Skin epidermis (tissue), 12 donors: ENCODE data around the gene KCNN1.
"Not testable (repeated sequence)": the region's sequence is repeated elsewhere in the genome, so short reads cannot be mapped to it uniquely, and the experiment has no call there.

ENCODE experiments used
- H3K27ac ChIP-seq, 21 experiments: fragments of 200-600 bp; sonication (generic) in 11 of 21; one replicate each; pipeline ENCODE4 v1.5.0; 2020; ENCODE audit warnings: mild to moderate bottlenecking in 3 of 21, inconsistent platforms in 2 of 21, moderate library complexity in 2 of 21
- H3K4me3 ChIP-seq, 7 experiments: fragments of 200-600 bp; sonication (generic) in 2 of 7; one replicate each; pipeline ENCODE4 v1.5.0; 2020; ENCODE audit warnings: inconsistent platforms in 2 of 7, mild to moderate bottlenecking in 2 of 7, moderate library complexity in 1 of 7

KCNN1 gene

DNA sequence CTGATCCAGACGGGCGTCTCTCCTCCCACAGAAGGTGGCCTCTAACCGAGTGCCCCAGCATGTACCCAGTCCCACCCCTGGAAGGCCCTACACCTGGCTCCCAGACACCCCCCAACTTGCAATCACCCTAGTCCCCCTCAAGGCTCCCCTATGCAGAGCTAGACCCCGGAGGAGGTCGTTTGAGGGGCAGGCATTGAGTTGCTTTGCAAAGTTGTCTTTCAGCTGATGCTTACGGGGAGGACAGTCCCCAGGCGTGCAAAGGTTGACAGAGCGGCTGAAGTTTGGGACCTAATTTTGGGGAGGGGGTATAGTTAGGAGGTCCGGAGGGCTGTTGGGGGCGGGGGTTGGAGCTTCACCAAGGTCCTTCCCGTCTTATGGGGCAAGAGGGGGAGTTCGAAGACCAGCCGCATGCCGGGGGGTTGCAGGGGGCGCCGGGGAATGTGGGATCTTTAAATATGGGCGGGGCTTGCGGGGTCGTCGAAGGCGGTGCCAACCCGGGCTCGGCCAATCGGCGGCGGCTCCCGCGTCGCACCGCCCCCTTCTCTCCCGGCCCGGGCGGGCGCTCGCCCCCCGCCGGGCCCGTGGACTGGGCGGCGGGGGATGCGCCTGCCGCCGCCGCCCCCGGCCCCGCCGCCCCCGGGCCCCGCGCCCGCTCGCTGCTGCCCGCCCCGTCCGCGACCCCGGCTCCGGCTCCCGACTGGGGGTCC is at the start of gene KCNN1:
KCNN1 (plus strand) TSS at position 558 of the 707 bp plus-strand sequence. CDS start 6,782 bp downstream, outside the sequence.
- Histone ChIP-seq H3K27ac (no peak within 1 kb of the TSS), H3K4me3 (peak within 1 kb of the TSS in 1 of 7 experiments; percentile 17)

DNA sequence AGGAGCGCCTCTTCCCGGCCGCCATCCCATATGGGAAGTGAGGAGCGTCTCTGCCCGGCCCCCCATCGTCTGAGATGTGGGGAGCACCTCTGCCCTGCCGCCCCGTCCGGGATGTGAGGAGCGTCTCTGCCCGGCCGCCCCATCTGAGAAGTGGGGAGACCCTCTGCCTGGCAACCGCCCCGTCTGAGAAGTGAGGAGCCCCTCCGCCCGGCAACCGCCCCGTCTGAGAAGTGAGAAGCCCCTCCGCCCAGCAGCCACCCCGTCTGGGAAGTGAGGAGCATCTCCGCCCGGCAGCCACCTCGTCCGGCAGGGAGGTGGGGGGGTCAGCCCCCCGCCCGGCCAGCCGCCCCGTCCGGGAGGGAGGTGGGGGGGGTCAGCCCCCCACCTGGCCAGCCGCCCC is 48.8 kb upstream of the KCNN1 start:
- not testable (repeated sequence) for H3K27ac ChIP-seq, H3K4me3 ChIP-seq

- H3K4me3 ChIP-seq, H3K27ac ChIP-seq: not testable (repeated sequence)
These were observed 47.8 kb upstream of the KCNN1 start for GRCh38 chr19:17919122-17919521.

DNA sequence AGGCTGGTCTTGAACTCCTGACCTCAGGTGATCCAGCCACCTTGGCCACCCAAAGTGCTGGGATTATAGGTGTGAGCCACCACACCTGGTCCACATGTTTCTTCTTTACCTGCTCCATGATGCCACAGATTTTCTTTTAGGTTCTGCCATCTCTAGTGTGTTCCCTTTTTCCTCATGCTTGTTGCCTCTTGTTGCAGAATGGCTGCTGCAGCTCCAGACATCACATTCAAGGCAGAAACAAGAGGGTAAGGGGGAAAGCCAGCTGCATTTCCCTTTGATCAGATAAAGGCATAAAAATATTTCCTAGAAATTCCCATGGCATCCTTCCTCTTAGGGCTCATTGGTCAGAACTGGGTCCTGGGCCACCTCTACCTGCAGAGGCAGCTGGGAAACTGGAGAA is 46.4 kb upstream of the KCNN1 start:
- Histone ChIP-seq H3K27ac (no peak overlapping the region), H3K4me3 (no peak overlapping the region)

GRCh38 chr19:17922138-17922537 is 44.8 kb upstream of the KCNN1 start:
- Histone ChIP-seq H3K27ac (no peak overlapping the region), H3K4me3 (no peak overlapping the region)

DNA sequence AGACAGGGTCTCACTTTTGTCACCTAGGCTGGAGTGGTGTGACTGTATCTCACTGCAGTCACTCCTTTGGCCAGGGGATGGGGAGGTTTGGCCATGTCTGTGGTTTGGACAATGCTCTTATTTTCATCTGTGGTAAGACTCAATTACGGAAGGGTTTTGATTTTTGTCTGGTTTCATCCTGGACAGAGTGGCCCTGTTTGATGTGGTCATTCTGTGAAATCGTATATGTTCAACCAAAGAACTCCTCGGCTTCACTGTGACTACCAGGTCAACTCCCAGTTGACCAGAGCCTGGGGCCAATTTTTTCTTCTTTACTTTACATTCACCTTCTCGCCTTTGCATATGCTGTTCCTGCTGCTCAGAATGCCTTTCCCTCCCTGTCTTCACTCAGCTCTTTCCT is 40.9 kb upstream of the KCNN1 start:
- Histone ChIP-seq H3K4me3 (no peak overlapping the region), H3K27ac (no peak overlapping the region)

GRCh38 chr19:17929056-17929455 is 37.9 kb upstream of the KCNN1 start:
- no peak overlapping the region for H3K27ac ChIP-seq
- H3K4me3 ChIP-seq, result no peak overlapping the region

- Histone ChIP-seq H3K4me3 (peak overlapping the region in 6 of 7 experiments; percentile 65 to 94 (median 73)), H3K27ac (peak overlapping the region in 4 of 21 experiments; percentile 92 to 98 (median 96))
These were observed 35.2 kb upstream of the KCNN1 start for GRCh38 chr19:17931532-17932191.

DNA sequence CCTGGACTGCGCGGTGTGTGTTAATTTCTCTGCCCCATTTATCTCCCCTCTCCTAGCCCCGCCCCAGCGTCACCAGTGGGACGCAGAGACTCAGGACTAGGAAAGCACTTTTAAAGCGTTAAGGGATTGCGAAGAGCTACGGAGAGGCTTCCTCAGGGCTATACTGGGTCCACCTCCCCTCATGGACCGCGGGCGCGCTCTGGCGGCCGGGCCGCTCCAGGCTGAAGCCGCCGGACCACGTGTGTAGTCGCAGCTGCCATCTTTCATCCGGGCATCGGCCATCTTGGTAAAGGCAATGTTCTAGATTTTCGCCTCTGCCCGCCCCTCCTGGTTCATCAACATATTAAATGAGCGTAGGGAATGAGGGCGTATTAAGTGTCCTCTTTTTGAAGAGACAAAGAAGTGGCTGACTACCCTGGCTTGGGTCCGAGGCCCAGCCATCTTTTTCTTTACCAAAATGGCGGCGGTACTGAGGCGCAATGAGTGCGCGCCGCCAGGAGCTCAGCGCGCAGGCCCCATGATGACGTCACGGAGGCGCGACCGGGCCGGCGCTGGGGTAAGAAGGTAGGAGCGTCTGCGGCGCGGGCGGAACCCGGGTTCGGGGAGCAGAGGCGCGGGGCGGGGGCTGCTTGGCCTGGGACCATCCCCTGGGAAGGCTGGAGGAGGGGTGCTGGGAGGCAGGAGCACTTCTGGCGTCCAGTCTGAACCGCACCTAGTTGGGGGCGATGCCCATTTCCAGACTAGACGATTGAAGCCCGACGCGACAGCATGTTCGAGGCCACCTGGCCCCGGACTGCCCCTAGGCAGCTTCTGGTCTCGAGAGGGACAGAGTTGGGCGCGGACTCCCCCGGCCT is 34.2 kb upstream of the KCNN1 start, which contains the start of gene CCDC124:
CCDC124 (plus strand) TSS at position 531 of the 854 bp plus-strand sequence. CDS start 3,406 bp downstream, outside the sequence.
- H3K27ac ChIP-seq, result peak within 1 kb of the TSS; percentile 67 to 98 (median 92)
- H3K4me3 ChIP-seq, result peak within 1 kb of the TSS; percentile 65 to 96 (median 80)

GRCh38 chr19:17933414-17934129 is 33.3 kb upstream of the KCNN1 start:
- peak overlapping the region; percentile 67 to 98 (median 92) for H3K27ac ChIP-seq
- H3K4me3 ChIP-seq, result peak overlapping the region; percentile 65 to 96 (median 80)

GRCh38 chr19:17936379-17936778 is 30.5 kb upstream of the KCNN1 start:
- H3K4me3 ChIP-seq, result no peak overlapping the region
- H3K27ac ChIP-seq, result no peak overlapping the region

GRCh38 chr19:17937371-17937900 is 29.5 kb upstream of the KCNN1 start:
- Histone ChIP-seq H3K27ac (peak overlapping the region in 2 of 21 experiments; percentile 8 to 12), H3K4me3 (no peak overlapping the region)

- Histone ChIP-seq H3K27ac (peak overlapping the region in 2 of 21 experiments; percentile 8 to 12), H3K4me3 (no peak overlapping the region)
These were observed 28.6 kb upstream of the KCNN1 start for GRCh38 chr19:17938092-17938845.

GRCh38 chr19:17942181-17942580 is 24.7 kb upstream of the KCNN1 start:
- Histone ChIP-seq H3K27ac (peak overlapping the region in 1 of 21 experiments; percentile 40), H3K4me3 (peak overlapping the region in 1 of 7 experiments; percentile 41)

GRCh38 chr19:17942582-17943273 is 24.2 kb upstream of the KCNN1 start:
- Histone ChIP-seq H3K27ac (peak overlapping the region in 3 of 21 experiments; percentile 22 to 40 (median 23)), H3K4me3 (peak overlapping the region in 4 of 7 experiments; percentile 4 to 41 (median 8))

- peak overlapping the region in 10 of 21 experiments; percentile 2 to 60 (median 37) for H3K27ac ChIP-seq
- H3K4me3 ChIP-seq, result peak overlapping the region in 4 of 7 experiments; percentile 4 to 41 (median 8)
These were observed 23.4 kb upstream of the KCNN1 start for GRCh38 chr19:17943274-17944221.

DNA sequence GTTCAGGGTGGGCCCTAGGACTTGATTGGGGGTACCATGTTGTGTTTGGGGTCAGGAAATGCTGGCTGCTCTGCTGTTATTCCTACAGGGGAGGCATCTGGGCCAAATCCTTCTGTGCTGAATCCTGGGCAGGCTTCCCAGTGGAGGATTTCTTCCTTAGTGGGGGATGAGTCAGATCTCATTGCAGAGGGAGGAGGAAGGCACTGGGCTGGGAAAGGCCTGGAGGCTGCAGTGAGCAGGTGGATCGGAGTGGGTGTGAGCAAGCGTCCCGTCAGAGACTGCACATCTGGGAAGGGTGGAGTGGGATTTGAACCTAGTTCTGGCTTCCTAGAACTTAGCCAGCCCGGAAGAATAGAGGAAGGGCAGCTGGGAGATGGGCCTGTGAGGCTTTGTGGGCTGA is 22.6 kb upstream of the KCNN1 start:
- H3K27ac ChIP-seq, result peak overlapping the region in 8 of 21 experiments; percentile 4 to 60 (median 40)
- no peak overlapping the region for H3K4me3 ChIP-seq
